Right forelimb (tissue), 1 donor: ENCODE data around the gene SGO1.

Experiments
- DNase-seq: peaks from one replicate; pipeline ENCODE4 v3.0.0-alpha.2; 2018

SGO1 gene

DNA sequence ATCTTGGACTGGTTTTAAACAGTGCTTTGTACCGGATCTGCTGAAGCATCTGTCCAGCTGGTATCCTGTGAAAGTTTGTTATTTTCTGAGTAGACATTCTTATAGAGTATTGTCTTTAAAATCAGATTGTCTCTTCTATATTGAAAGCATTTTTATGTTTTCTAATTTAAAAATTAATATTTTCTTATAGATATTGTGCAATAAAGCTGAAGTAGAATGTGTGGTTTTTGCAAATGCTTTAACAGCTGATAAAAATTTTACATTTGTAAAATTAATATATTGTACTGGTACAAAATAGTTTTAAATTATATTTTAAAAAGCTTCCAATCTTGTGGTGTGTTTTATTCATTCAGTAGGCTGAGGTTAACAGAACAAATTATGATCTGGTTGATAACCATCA, 31.9 kb downstream of the SGO1 start:
- DNase-seq = no peak

GRCh38 chr3:20148466-20148865, 37.5 kb downstream of the SGO1 start:
- DNase-seq = no peak

- no peak for DNase-seq
These were observed 38.6 kb downstream of the SGO1 start for GRCh38 chr3:20147361-20147760.

GRCh38 chr3:20146301-20146700, 39.7 kb downstream of the SGO1 start:
- no peak for DNase-seq

- no peak for DNase-seq
These were observed 40.1 kb downstream of the SGO1 start for GRCh38 chr3:20145874-20146273.

- no peak for DNase-seq
These were observed 42.5 kb downstream of the SGO1 start for GRCh38 chr3:20143519-20143918.

DNA sequence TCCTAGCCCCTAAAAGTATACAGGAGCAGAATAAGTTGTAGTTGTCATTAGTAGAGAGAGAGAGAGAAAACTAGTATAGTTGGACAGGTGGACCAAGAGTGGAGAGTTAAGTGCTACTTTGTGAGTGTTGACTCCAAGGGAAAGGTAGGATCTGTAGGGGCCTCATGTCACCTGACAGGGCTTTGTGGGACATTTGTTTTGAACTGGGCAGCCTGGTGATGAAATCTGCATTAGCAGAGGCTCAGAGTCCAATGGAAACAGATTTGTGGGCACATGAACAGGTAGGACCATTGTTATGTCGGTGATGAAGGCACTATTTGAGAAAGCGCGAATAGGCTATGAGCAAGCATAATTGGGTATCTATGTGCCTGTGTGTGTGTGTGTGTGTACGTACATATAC, 43.5 kb downstream of the SGO1 start:
- no peak for DNase-seq

DNA sequence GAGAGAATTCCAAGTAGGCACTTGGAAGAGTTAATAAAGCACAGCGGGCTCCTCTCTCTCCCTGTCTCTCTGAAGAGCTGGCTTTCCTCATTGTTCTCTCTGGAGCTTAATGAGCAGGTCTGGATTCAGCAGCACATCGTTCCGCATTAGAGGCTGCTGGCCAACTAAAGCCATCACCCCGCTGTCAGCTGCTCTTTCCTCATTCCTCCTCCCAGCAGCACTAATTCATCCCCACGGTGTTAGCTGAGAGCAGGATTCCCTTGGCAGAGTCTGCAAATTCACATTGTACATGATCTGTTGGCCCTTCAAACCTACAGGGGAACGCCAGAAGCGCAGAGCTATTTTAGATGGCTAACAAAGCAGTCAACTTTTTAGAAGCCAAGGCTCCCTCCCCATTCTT, 44.2 kb downstream of the SGO1 start:
- peak; percentile 83 for DNase-seq

DNA sequence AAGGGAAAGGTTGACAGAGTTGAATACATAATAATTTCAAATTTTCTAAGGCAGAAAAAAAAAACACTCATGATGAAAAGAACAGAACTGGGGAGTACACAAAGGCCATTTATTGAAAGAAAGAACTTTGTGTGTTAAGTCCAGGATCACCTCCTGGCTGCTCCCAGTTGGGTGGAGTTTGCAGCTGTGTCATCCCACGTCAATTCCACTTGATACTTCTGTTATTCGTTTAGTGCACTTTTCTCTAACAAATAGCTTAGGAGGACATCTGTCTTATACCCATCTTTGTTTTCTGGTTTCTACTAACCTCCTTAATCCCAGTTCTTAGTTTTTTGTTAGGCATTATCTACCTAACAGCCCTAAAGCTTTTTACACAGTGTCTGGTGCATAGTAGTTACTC, 44.7 kb downstream of the SGO1 start:
- no peak for DNase-seq

DNA sequence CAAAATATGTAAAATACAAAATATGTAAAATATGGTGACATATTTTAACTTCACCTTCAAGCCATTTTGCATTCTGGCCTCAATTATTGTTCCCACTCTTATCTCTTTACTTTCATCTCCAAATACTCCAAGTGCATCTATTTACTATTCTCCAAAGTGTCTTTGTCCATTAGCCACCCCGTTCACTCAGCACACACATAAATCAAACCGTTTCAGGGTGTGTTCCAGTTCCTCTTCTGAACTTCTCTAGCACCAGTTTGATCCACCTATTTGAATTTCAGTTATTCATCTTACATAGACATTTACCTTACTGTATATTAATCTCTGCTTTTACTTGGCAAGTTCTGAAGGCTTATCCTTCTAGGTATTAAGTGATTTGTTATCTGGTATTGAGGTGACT, 45.1 kb downstream of the SGO1 start:
- no peak for DNase-seq

GRCh38 chr3:20137647-20138046, 48.4 kb downstream of the SGO1 start:
- no peak for DNase-seq

DNA sequence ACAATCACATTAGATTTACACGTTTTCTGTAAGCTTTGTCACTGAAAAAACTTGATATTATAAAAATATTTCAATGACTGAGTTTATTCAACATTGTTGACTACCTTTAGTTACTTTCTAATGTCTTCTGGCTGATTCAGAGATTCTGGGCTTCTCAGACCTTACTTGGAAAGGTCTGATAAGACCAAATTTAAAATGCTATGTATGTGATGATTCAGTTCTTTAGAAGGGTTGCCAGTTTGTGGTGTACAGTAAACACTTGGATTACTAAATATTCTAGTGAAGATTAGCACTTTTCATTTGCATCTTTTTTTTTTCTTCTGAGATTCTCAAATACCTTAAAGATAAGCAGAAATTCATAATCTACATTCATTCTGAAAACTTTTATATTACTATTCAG, 49.8 kb downstream of the SGO1 start:
- DNase-seq = no peak

- no peak for DNase-seq
These were observed 55.9 kb downstream of the SGO1 start for GRCh38 chr3:20130106-20130505.

- DNase-seq = no peak
These were observed 57.6 kb downstream of the SGO1 start for GRCh38 chr3:20128358-20128757.

DNA sequence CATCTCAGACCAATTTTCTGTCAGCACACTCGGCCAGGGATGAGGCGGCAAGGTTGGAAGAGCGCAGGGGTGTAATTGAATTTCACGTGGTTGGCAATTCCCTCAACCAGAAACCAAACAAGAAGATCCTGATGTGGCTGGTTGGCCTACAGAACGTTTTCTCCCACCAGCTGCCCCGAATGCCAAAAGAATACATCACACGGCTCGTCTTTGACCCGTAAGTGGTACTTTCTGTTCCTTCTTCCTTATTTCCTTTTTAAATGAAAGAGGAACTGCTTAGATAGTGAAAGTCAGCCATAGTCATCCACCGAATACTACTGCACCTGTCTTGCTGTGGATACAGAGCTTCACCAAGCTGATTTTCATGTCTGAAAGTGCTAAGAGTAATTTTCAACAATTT, 60.1 kb downstream of the SGO1 start:
- DNase-seq = no peak

DNA sequence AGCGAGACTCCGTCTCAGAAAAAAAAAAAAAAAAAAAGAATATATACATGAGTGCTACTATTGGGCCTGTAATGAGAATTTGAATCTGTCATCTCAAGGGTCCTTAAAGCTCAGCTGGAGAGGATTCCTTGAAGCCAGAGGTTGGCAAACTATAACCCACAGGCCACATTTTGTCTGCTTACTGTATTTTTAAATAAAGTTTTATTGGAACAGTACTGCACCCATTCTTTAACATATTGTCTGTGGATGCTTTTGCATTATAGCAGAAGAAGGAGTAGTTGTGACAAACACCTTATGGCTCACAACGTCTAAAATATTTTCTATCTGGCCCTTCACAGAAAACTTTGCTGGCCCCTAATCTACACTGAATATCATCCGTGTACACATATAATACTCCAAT, 60.7 kb downstream of the SGO1 start:
- no peak for DNase-seq

GRCh38 chr3:20123131-20123652, 62.8 kb downstream of the SGO1 start:
- DNase-seq = no peak

- no peak for DNase-seq
These were observed 64.9 kb downstream of the SGO1 start for GRCh38 chr3:20121088-20121487.
